ENCODE measurements around the gene HAO1.
"Not testable (repeated sequence)": the region's sequence is repeated elsewhere in the genome, so short reads cannot be mapped to it uniquely, and the experiment has no call there.

HAO1 gene

DNA sequence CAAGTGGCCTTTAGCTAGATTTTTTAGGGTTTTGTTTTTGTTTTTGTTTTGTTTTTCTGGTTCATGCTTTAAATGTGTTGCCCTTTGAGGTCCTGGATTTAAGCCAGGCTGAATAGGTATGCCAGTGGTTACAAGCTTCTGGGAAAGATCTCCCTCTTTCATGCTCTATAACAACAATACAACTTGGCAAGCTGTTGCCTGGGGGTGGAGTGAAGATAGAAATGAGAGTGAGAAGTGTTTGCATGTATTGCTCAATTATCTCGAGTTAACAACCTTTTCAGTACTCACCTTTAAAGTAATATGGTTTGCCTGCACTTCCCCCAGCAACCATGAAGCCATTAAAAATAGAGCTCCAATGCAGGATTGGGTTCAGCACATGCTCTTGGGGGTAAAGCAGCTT is 19.2 kb upstream of the HAO1 start:
- no CpG with 5 or more reads among the region's 1 CpG for WGBS

DNA sequence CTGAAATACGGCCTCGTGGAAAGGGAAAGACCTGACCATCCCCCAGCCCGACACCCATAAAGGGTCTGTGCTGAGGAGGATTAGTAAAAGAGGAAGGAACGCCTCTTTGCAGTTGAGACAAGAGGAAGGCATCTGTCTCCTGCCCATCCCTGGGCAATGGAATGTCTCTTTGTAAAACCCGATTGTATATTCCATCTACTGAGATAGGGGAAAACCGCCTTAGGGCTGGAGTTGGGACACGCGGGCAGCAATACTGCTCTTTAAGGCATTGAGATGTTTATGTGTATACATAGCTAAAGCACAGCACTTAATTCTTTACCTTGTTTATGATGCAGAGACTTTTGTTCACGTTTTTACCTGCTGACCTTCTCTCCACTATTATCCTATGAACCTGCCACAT is 16.3 kb upstream of the HAO1 start:
- not testable (repeated sequence) for H2BK12ac ChIP-seq (ENCODE audit: low read length in 2 of 2); H3K27ac ChIP-seq (ENCODE audit: low read length, poor library complexity, severe bottlenecking); H3K4me3 ChIP-seq (ENCODE audit: insufficient read depth in 1 of 2, low read depth in 1 of 2, low read length in 2 of 2); H3K36me3 ChIP-seq (ENCODE audit: control insufficient read depth in 1 of 2, insufficient read depth in 2 of 2, low read depth in 1 of 2, low read length in 2 of 2); H2BK15ac ChIP-seq (ENCODE audit: low read depth, poor library complexity, severe bottlenecking); H4K91ac ChIP-seq (ENCODE audit: low read length); H3K14ac ChIP-seq (ENCODE audit: low read length in 2 of 2); H3K23ac ChIP-seq (ENCODE audit: low read length in 2 of 2); H2AFZ ChIP-seq (ENCODE audit: low read depth, low read length); H4K8ac ChIP-seq (ENCODE audit: low read length); H2AK5ac ChIP-seq (ENCODE audit: low read length, severe bottlenecking); H3K4me1 ChIP-seq (ENCODE audit: control insufficient read depth, insufficient read depth, low read depth, low read length); H3K18ac ChIP-seq (ENCODE audit: low read depth in 1 of 2, low read length in 2 of 2); DNase-seq; H3K9me3 ChIP-seq (ENCODE audit: control insufficient read depth, low read length); H3K79me1 ChIP-seq (replicated peaks; ENCODE audit: low read length, poor library complexity, severe bottlenecking); H3K4ac ChIP-seq (ENCODE audit: low read depth in 1 of 2, low read length in 2 of 2); H3K27me3 ChIP-seq (ENCODE audit: control insufficient read depth in 1 of 2, insufficient read depth in 1 of 2, low read length in 2 of 2); H2BK5ac ChIP-seq (ENCODE audit: low read depth, low read length, poor library complexity, severe bottlenecking); H3K4me2 ChIP-seq (ENCODE audit: low read length, poor library complexity, severe bottlenecking); H3K9ac ChIP-seq (ENCODE audit: low read length); H2BK120ac ChIP-seq (ENCODE audit: low read depth, low read length)
- 78% methylated on average over 6 of the region's 9 CpGs for WGBS

More for the DNA sequence above, 19.2 kb upstream of the HAO1 start:
- Histone ChIP-seq H3K9ac (ENCODE audit: low read length) (no peak overlapping the region), H4K8ac (ENCODE audit: low read length) (no peak overlapping the region), H2AFZ (ENCODE audit: low read depth, low read length) (no peak overlapping the region), H3K4me3 (ENCODE audit: insufficient read depth in 1 of 2, low read depth in 1 of 2, low read length in 2 of 2) (no peak overlapping the region), H3K4me2 (ENCODE audit: low read length, poor library complexity, severe bottlenecking) (no peak overlapping the region), H3K4me1 (ENCODE audit: control insufficient read depth, insufficient read depth, low read depth, low read length) (no peaks in the 10 kb centered on the region), H3K36me3 (ENCODE audit: control insufficient read depth in 1 of 2, insufficient read depth in 2 of 2, low read depth in 1 of 2, low read length in 2 of 2) (no peaks in the 10 kb centered on the region), H3K18ac (ENCODE audit: low read depth in 1 of 2, low read length in 2 of 2) (no peak overlapping the region), H2BK5ac (ENCODE audit: low read depth, low read length, poor library complexity, severe bottlenecking) (no peak overlapping the region), H2BK120ac (ENCODE audit: low read depth, low read length) (no peak overlapping the region), H2BK15ac (ENCODE audit: low read depth, poor library complexity, severe bottlenecking) (no peak overlapping the region), H3K14ac (ENCODE audit: low read length in 2 of 2) (no peak overlapping the region), H3K9me3 (ENCODE audit: control insufficient read depth, low read length) (no peaks in the 10 kb centered on the region), H2BK12ac (ENCODE audit: low read length in 2 of 2) (no peak overlapping the region), H3K4ac (ENCODE audit: low read depth in 1 of 2, low read length in 2 of 2) (no peak overlapping the region), H3K27ac (ENCODE audit: low read length, poor library complexity, severe bottlenecking) (no peak overlapping the region), H3K23ac (ENCODE audit: low read length in 2 of 2) (no peak overlapping the region), H3K27me3 (ENCODE audit: control insufficient read depth in 1 of 2, insufficient read depth in 1 of 2, low read length in 2 of 2) (peaks cover 0 to 2% of the 10 kb centered on the region in 2 experiments), H2AK5ac (ENCODE audit: low read length, severe bottlenecking) (no peak overlapping the region), H4K91ac (ENCODE audit: low read length) (no peak overlapping the region), H3K79me1 (replicated peaks; ENCODE audit: low read length, poor library complexity, severe bottlenecking) (no peaks in the 10 kb centered on the region)
- no peak for DNase-seq

DNA sequence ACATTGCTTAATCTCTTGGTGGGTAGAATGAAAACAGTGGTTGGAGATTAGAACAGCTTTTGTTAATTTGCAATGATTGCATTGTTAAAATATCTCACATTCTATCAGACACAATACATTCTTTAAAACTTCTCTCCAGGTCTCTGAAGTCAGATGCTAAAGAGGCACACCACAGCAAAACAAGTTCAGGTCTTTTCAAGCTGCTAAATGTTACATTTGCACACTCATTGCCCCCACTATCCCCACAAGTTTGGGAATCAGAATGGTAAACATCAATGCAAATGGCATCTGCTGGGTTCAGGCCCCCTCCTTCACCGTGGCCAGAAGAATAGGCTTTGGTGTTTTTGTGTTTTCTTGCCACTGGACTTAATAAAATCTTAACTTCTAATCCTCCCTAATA is 10.1 kb upstream of the HAO1 start:
- no peak overlapping the region for H4K91ac ChIP-seq (ENCODE audit: low read length)
- no peak overlapping the region for H2BK5ac ChIP-seq (ENCODE audit: low read depth, low read length, poor library complexity, severe bottlenecking)
- H3K23ac ChIP-seq (ENCODE audit: low read length in 2 of 2), result no peak overlapping the region
- no peaks in the 10 kb centered on the region for H3K27me3 ChIP-seq (ENCODE audit: control insufficient read depth in 1 of 2, insufficient read depth in 1 of 2, low read length in 2 of 2)
- no peak overlapping the region for H3K4me3 ChIP-seq (ENCODE audit: insufficient read depth in 1 of 2, low read depth in 1 of 2, low read length in 2 of 2)
- no peak for DNase-seq
- H3K36me3 ChIP-seq (ENCODE audit: control insufficient read depth in 1 of 2, insufficient read depth in 2 of 2, low read depth in 1 of 2, low read length in 2 of 2), result no peaks in the 10 kb centered on the region
- H2BK120ac ChIP-seq (ENCODE audit: low read depth, low read length), result no peak overlapping the region
- H3K4ac ChIP-seq (ENCODE audit: low read depth in 1 of 2, low read length in 2 of 2), result no peak overlapping the region
- H3K27ac ChIP-seq (ENCODE audit: low read length, poor library complexity, severe bottlenecking), result no peak overlapping the region
- H2AFZ ChIP-seq (ENCODE audit: low read depth, low read length), result no peak overlapping the region
- no peak overlapping the region for H2BK15ac ChIP-seq (ENCODE audit: low read depth, poor library complexity, severe bottlenecking)
- WGBS, result 86% methylated on average over 1 of the region's 1 CpG
- H3K79me1 ChIP-seq (replicated peaks; ENCODE audit: low read length, poor library complexity, severe bottlenecking), result no peaks in the 10 kb centered on the region
- no peak overlapping the region for H3K18ac ChIP-seq (ENCODE audit: low read depth in 1 of 2, low read length in 2 of 2)
- H2BK12ac ChIP-seq (ENCODE audit: low read length in 2 of 2), result no peak overlapping the region
- no peak overlapping the region for H3K9ac ChIP-seq (ENCODE audit: low read length)
- H4K8ac ChIP-seq (ENCODE audit: low read length), result no peak overlapping the region
- H3K14ac ChIP-seq (ENCODE audit: low read length in 2 of 2), result no peak overlapping the region
- H3K4me1 ChIP-seq (ENCODE audit: control insufficient read depth, insufficient read depth, low read depth, low read length), result no peaks in the 10 kb centered on the region
- H3K4me2 ChIP-seq (ENCODE audit: low read length, poor library complexity, severe bottlenecking), result no peak overlapping the region
- H3K9me3 ChIP-seq (ENCODE audit: control insufficient read depth, low read length), result peaks cover 12% of the 10 kb centered on the region
- no peak overlapping the region for H2AK5ac ChIP-seq (ENCODE audit: low read length, severe bottlenecking)

DNA sequence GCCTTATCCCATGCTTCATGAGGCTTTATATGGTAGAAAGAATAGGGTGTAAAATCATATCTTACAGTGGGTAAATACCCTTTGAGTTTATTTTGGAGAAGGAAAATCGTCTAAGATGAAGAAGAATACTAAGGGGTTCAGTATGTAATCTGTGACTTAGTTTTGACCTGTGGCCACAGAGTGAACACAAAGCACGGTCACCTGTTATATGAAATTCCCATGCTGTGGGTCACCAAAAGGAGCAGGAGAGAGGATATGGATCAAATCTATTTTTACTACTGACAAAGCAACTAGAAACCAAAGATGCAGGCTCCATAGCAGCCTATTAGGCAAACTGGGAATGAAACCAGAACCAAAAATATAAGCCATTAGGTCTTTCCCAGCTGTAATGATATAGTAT is 3.6 kb upstream of the HAO1 start:
- DNase-seq, result no peak
- H3K27ac ChIP-seq (ENCODE audit: low read length, poor library complexity, severe bottlenecking), result no peak overlapping the region
- H4K8ac ChIP-seq (ENCODE audit: low read length), result no peak overlapping the region
- no peak overlapping the region for H2BK15ac ChIP-seq (ENCODE audit: low read depth, poor library complexity, severe bottlenecking)
- H2BK12ac ChIP-seq (ENCODE audit: low read length in 2 of 2), result no peak overlapping the region
- no peak overlapping the region for H4K91ac ChIP-seq (ENCODE audit: low read length)
- H2AFZ ChIP-seq (ENCODE audit: low read depth, low read length), result no peak overlapping the region
- no peaks in the 10 kb centered on the region for H3K79me1 ChIP-seq (replicated peaks; ENCODE audit: low read length, poor library complexity, severe bottlenecking)
- H3K18ac ChIP-seq (ENCODE audit: low read depth in 1 of 2, low read length in 2 of 2), result no peak overlapping the region
- no peak overlapping the region for H3K9ac ChIP-seq (ENCODE audit: low read length)
- H3K4me3 ChIP-seq (ENCODE audit: insufficient read depth in 1 of 2, low read depth in 1 of 2, low read length in 2 of 2), result no peak overlapping the region
- no peak overlapping the region for H2BK5ac ChIP-seq (ENCODE audit: low read depth, low read length, poor library complexity, severe bottlenecking)
- no peak overlapping the region for H3K14ac ChIP-seq (ENCODE audit: low read length in 2 of 2)
- 47% methylated on average over 1 of the region's 2 CpGs for WGBS
- no peak overlapping the region for H3K4me2 ChIP-seq (ENCODE audit: low read length, poor library complexity, severe bottlenecking)
- H3K36me3 ChIP-seq (ENCODE audit: control insufficient read depth in 1 of 2, insufficient read depth in 2 of 2, low read depth in 1 of 2, low read length in 2 of 2), result no peaks in the 10 kb centered on the region
- H3K4ac ChIP-seq (ENCODE audit: low read depth in 1 of 2, low read length in 2 of 2), result no peak overlapping the region
- H3K23ac ChIP-seq (ENCODE audit: low read length in 2 of 2), result no peak overlapping the region
- no peaks in the 10 kb centered on the region for H3K4me1 ChIP-seq (ENCODE audit: control insufficient read depth, insufficient read depth, low read depth, low read length)
- H3K27me3 ChIP-seq (ENCODE audit: control insufficient read depth in 1 of 2, insufficient read depth in 1 of 2, low read length in 2 of 2), result no peaks in the 10 kb centered on the region
- no peak overlapping the region for H2BK120ac ChIP-seq (ENCODE audit: low read depth, low read length)
- no peak overlapping the region for H2AK5ac ChIP-seq (ENCODE audit: low read length, severe bottlenecking)
- H3K9me3 ChIP-seq (ENCODE audit: control insufficient read depth, low read length), result peaks cover 12% of the 10 kb centered on the region
